HG03469 (cell line): ENCODE results near the gene CACNG7.

Source experiments
- ATAC-seq: cut with Tn5 transposase; IDR thresholded peaks from one replicate; pipeline ENCODE4 v1.9.1; 2021; ENCODE audit warnings: mild to moderate bottlenecking, moderate library complexity, moderate number of reproducible peaks; ENCODE audit not compliant: unreplicated experiment

Gene CACNG7

GRCh38 chr19:53980539-53981375 is 71.7 kb downstream of the CACNG7 start:
- no peak for ATAC-seq

- no peak for ATAC-seq
These were observed 72.4 kb downstream of the CACNG7 start for GRCh38 chr19:53981376-53981951.

GRCh38 chr19:53982001-53982451 is 72.9 kb downstream of the CACNG7 start:
- no peak for ATAC-seq

- no peak for ATAC-seq
These were observed 73.5 kb downstream of the CACNG7 start for GRCh38 chr19:53982611-53983010.

DNA sequence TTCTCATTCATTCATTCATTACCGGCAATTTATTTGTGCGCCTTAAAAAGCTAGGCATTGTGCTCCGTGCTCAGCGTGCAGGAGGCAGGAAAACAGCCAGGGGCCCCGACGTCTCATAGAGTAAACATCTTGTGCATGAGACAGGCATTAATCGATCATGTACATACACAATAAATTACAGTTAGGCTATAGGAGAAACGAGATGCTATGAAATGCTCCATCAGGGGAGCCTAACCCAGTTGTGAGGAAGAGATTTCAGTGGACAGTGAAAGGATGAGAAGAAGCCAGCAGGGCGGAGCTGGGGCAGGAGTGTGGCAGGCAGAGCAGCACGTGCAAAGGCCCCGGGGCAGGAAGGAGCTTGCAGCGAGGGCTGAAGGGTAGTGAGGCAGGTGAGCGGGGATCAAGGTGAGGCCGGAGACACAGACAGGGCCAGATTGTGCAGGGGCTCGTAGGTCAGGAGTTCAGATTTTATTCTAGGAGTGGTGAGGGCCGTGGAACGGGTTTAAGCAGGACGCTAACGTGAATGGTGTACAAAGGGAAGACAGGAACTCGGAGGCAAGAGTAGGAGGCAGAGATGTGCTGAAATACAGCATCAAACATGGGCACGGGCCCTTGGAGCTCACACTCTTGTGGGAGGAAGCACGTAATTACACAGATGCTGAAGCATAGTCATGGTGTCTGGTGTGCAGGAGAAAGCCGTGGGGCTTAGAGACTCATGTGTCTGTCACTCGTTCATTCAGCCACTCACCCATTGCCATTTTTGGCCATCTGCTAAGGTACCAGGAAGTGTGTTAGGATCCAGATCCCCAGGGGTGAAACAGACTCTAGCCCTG is 74.6 kb downstream of the CACNG7 start:
- no peak for ATAC-seq

DNA sequence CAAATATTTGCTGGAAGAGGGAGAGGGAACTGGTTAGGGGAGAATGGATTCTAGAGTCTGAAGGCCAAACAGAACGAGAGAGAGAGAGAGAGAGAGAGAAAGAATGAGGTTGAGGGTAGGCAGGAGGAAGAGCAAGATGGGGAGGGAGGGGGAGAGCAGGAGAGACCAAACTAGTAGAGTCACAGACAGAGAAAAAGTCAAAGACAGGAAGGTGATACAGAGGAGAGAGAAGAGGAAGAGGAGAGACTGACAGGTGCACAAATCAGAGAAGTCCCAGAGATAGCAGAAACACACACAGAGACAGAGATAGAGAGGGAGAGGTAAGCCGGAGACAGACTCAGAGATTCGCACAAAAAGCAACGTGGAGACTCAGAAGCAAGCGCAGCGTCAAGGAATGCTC is 76.8 kb downstream of the CACNG7 start:
- ATAC-seq = no peak

DNA sequence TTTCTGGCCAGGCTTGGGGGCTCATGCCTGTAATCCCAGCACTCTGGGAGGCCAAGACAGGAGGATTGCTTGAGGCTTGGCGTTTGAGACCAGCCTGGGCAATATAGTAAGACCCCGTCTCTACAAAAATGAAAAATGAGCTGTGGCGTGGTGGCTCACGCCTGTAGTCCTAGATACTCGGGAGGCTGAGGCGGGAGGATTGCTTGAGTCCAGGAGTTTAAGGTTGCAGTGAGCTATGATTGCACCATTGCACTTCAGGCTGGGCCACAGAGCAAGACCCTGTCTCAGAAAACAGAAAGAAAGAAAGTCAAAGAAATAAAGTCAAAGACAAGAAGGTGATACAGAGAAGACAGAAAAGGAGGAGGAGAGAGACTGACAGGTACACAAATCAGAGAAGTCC is 79.9 kb downstream of the CACNG7 start:
- no peak for ATAC-seq

- ATAC-seq = no peak
These were observed 80.8 kb downstream of the CACNG7 start for GRCh38 chr19:53989600-53990533.

DNA sequence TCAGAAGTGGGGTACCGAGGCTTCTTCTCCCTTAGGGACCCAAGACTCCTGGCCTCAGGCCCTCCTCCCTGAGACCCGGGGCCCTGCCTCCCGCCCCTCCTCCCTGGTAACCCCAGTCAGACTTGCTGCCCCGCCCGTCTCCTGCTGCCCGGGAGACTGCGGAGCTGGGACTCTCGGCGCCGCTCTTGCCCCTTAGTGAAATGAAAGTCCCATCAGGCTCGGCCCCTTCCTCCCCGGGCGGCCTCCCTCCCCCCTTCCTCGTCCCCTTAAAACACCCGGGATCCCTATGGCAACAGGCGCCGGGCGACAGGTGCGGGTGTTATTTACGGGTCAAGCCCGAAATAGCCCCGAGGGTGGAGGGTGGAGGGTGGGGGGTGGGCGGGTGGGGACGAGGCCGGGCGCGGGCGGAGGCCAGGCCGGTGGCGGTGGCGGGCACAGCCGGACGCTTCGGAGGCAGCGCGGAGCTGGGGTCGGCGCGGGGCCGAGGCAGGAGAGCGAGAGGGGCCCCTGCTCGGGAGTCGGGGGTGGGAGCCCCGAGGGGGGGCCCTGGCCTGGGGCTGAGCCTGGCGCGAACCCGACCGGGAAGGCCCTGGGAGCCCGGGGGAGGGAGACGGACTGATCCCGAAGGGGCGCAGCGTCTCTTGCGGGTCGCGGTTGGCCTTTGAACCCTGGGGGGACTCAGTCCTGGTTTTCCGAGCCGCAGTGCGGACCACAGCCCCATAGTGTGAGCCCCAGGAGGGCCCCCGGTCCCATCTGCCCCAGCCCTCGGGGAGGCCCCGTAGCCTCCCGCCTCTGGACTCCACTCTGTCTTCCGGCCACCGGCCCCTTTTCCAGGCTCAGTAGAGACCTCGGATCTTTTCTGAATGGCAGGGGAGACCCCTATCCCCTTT is 82.4 kb downstream of the CACNG7 start, which contains the start of gene CACNG6:
Gene CACNG6 (plus strand): TSS at position 414 of the 890 bp plus-strand sequence. CDS start 1,241 bp downstream, outside the sequence.
- no peak for ATAC-seq

DNA sequence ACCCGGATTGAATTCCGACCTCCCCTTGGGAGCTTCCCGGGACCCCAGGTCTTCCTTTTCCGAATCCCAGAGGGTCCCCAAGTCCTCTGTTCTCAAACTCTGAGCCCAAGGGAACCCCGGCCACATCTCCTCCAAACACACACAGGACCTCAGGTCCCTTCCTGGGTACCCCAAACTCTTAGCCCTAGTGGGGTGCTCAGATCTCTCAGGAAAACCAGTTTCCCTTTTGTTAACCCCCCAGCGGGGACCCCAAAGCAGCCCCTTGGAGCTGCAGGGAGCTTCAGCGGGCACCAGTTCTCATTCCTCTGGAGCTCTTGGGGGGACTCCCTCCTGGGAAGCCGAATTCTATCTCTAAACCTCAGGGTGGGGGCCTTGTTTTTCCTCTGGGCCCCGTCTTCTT is 83.1 kb downstream of the CACNG7 start:
- no peak for ATAC-seq

- ATAC-seq = no peak
These were observed 83.7 kb downstream of the CACNG7 start for GRCh38 chr19:53992815-53993214.

GRCh38 chr19:53993448-53993847 is 84.4 kb downstream of the CACNG7 start:
- ATAC-seq = no peak
